SK-N-SH treated with all-trans-retinoic acid at 6 μM for 48 hours (cell line): ENCODE data around the gene LTBP1.

Experiments used
- ARNTL ChIP-seq: fragments of 450-650 bp; formaldehyde crosslinking; IDR thresholded peaks from 2 replicates; pipeline ENCODE4 v1.5.0; 2020; ENCODE audit warnings: low read depth, mild to moderate bottlenecking, moderate library complexity, borderline replicate concordance
- CSRNP3 ChIP-seq: fragments of 250-450 bp; sonication (Bioruptor Pico); IDR thresholded peaks from 2 replicates; pipeline ENCODE4 v1.5.1; 2021; ENCODE audit warnings: mild to moderate bottlenecking, moderate library complexity
- OSR1 ChIP-seq: fragments of 250-450 bp; sonication (Bioruptor Pico); IDR thresholded peaks from 2 replicates; pipeline ENCODE4 v1.8.0; 2022; ENCODE audit warnings: moderate library complexity, mild to moderate bottlenecking, inconsistent platforms
- PATZ1 ChIP-seq: fragments of 250-450 bp; sonication (Bioruptor Pico); IDR thresholded peaks from 2 replicates; pipeline ENCODE4 v1.8.0; 2020; ENCODE audit warnings: mild to moderate bottlenecking, moderate library complexity, borderline replicate concordance
- POU6F1 ChIP-seq: fragments of 250-450 bp; sonication (Bioruptor Pico); IDR thresholded peaks from 2 replicates; pipeline ENCODE4 v1.8.0; 2021; ENCODE audit warnings: low read depth, mild to moderate bottlenecking, moderate library complexity, borderline replicate concordance
- RARB ChIP-seq: fragments of 250-450 bp; sonication (Bioruptor Pico); IDR thresholded peaks from 2 replicates; pipeline ENCODE4 v1.8.0; 2021; ENCODE audit warnings: mild to moderate bottlenecking, moderate library complexity
- ZNF70 ChIP-seq: fragments of 450-650 bp; formaldehyde crosslinking; IDR thresholded peaks from 2 replicates; pipeline ENCODE4 v1.5.0; 2020; ENCODE audit warnings: mild to moderate bottlenecking, moderate library complexity
- ZNF8 ChIP-seq: fragments of 450-650 bp; formaldehyde crosslinking; IDR thresholded peaks from 2 replicates; pipeline ENCODE4 v1.5.0; 2020; ENCODE audit warnings: mild to moderate bottlenecking, moderate library complexity

- no peak for TF ChIP-seq OSR1 (CRISPR knock-in tag)
- TF ChIP-seq POU6F1 (CRISPR knock-in tag), result no peak
- TF ChIP-seq ARNTL, result no peak
- no peak for TF ChIP-seq PATZ1 (CRISPR knock-in tag)
- no peak for TF ChIP-seq ZNF8
- TF ChIP-seq ZNF70 (CRISPR knock-in tag), result no peak
- TF ChIP-seq CSRNP3 (CRISPR knock-in tag), result no peak
- TF ChIP-seq RARB, result no peak
Observed at GRCh38 chr2:32904074-32904473, 42.7 kb upstream of the LTBP1 start.
